Left cardiac atrium (tissue), 4 donors: Measurements from ENCODE around the gene PPP1R8. TPM values are rescaled to one million over a fixed set of nuclear protein-coding genes. Genes with fewer than 3 reads are reported as not detected.
"Not testable (repeated sequence)": the region's sequence is repeated elsewhere in the genome, so short reads cannot be mapped to it uniquely, and the experiment has no call there.

ENCODE experiments used
- ATAC-seq, 2 donors: fragments of 200-7000 bp; cut with Tn5 transposase; one replicate each; pipeline ENCODE4 v1.9.1; 2020; ENCODE audit warnings: mild to moderate bottlenecking in 2 of 2, moderate library complexity in 2 of 2
- DNase-seq: peaks from one replicate; pipeline ENCODE4 v3.0.0-alpha.2; 2020
- intact Hi-C, 2 donors: fragments of 100-400 bp; cut with DNase I; formaldehyde crosslinking; loops; one replicate each; pipeline versions ENCODE4 v1.14.1 to v1.15.1; 2022 to 2023
- long read RNA-seq: library from polyadenylated mRNA; unstranded; transcript quantifications from one replicate; pipeline ENCODE4 v2.0.0, GENCODE V29; 2021
- total RNA-seq, 2 donors: library from RNA; stranded (reverse); fragmentation: NEBNext Ultra II Directional; extraction: Animal tissue kit (Norgen Biotek cat#: 25700); gene quantifications; one replicate each; pipeline ENCODE4 v1.2.1, GENCODE V29; 2021
- donor health status: DM: no; HTN: yes; CAD: no.
- donor health status: DM: no; HTN: yes; CAD: no; lungs with severe emphysema.
- donor health status: DM: yes; HTN: yes; CAD: no.
- donor health status: Dilated cardiomyopathy.

PPP1R8 gene
- total RNA-seq: 10 to 100 TPM; 25.0 TPM
- long read RNA-seq, partial matches to known transcripts: 0 of 5 reads
- long read RNA-seq, other reads (novel, unspliced or antisense): 3 of 5 reads

DNA sequence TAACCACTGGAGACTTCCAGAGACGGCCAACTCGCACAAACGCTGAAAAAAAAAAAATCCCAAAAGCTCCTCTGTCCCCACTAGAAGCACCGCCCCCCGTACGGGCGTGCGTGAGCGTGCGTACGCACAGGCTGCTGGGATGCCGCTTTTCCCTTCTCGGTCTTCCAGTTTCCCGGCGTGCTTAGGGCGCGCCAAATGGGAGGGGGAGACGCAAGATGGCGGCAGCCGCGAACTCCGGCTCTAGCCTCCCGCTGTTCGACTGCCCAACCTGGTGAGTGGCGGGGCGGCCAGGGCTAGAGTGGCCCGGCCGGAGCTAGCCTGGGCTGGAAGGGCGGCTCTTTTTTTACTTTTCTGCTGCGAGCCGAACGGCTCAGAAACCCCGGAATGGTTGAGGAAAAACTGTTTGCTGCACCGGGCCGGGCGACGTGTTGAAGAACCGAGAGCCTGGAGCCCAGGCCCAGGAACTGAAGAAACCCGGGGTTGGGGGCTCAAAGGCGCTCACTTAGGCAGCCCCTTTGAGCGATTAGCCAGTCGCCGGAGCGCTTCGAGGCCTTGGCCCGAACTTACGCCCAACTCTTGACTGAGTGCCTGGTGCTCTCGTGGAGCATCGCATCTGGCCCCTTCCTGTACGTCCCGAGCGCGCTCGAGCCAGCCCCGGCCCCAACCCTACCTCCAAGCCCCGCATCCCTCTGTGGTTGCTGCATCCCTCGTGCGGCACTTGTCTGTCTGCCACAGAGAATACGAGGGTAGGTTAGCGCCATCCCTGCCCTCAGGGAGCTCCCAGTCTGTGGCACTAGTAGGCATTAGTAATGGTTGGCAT, at the start of gene PPP1R8:
Gene PPP1R8, plus strand, starts transcription at position 162 of the 820 bp plus-strand sequence. Its CDS starts 54 bp downstream, at position 216.
- intact Hi-C loops: no loop called here
- DNase-seq (peak; percentile 96), ATAC-seq (peak; percentile 100)

DNA sequence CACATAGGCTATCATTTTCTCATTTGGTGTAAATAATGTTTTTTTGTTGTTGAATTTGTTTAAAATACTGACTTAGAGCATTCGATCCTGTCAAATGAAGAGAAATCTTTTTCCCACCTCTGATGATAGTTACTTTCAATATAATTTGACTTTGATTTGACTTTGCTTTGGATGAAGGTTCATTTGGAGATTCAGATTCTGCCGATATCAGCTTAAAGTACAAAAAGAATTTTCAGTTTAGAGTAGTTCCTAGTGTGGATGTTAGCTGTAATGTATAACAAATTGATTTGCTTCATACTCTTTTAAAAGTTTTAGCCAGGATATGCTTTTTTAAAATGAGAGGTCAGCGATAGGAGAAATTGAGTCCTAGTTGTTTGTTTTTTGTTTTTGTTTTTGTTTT, 47.6 kb upstream of the PPP1R8 start:
- intact Hi-C loops: no loop called here

DNA sequence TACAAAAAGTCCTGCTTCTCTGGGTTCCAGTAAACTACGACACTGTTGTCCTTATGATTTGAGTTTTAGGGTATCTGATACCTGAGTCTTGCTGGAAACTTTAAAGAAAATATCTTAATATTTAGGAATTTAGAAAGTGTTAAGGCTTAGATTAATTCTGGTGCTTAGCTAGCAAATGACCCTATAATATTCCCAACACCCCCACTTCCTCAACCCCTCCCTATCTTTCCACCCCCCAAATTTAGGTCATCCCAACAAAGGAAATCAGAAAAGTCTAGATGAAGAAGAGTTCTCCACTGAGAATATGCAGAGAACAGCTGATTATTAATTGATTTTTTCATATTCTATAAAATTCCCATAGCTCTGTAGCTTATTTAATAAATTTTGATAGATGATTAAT, 45.9 kb upstream of the PPP1R8 start:
- no peak for DNase-seq
- ATAC-seq: no peak
- intact Hi-C loops: no loop called here

More for the DNA sequence above, 47.6 kb upstream of the PPP1R8 start:
- DNase-seq (no peak), ATAC-seq (no peak)

DNA sequence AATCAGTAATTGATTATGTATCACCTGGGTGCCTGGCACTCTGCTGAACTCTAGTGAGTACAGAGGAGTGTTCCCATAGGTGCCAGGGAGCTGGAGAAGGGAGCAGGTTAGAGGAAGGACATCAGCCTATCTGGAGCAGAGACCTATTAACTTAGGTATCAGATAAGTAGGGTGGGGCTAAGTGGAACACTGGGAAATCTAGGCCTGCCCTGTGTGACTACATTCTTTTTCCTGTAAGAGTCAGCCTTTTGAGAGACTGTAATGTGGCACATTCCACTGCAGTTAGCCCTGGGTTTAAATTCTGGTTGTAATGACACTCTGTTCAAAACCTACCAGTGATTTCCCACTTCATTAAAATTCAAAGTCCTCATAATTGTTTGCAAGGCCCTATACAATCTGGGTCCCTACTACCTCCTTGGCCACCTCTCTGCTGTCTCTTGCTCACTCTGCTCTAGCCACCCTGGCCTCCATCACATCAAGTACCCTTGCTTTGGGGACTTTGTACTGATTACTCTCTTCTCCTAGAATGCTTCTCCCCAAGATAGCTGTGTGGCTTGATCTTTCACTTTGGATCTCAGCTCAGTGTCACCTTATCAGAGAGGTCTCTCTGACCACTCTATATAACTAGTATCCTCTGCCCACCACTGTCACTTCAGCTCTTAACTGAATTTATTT, 44.7 kb upstream of the PPP1R8 start:
- ATAC-seq: peak in 1 of 2 donors; percentile 41
- intact Hi-C loops: no loop called here
- no peak for DNase-seq

DNA sequence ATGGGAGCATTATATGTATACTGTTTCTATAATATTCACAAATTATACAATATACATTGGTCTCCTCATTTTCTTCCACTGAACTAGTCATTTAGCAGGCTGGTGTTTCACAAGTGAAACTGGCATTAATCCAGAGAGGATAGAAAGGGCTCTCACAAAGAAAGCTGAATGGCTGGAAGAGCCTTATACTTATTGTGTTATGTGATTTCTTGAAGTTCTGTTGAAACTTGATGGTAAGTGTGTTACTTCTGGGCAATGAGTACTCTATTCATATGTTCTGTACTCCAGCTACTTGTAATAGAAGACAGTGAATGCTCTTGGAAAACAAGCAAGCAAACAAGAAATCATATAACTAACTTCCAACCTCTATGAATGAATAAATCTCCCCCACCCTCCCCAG, 42.7 kb upstream of the PPP1R8 start:
- peak in 1 of 2 donors; percentile 23 for ATAC-seq
- intact Hi-C loops: no loop called here
- no peak for DNase-seq

DNA sequence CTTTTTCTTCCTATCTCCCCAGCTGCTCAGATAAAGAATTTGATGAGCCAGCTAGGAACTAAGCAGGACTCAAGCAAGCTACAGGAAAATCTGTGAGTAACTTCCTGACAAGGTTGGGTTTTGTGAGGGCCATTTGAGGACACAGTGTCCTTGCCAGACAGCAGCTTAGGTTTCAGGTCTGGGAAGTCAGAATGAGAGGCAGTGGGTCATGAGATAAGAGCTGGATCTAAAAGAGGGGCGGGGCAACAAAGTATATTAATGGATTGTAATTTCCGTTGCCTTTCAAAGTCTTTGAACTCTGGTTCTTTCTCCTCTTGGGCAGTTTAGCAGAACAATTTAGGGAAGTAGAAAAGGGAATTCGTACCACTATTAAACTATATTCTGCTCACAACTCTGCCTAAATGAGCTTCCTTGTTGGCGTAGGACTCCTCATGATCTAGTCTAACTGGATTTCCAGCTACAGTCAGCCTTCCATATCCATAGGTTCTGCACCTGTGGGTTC, 41.0 kb upstream of the PPP1R8 start:
- ATAC-seq (peak; percentile 82 to 83), DNase-seq (peak; percentile 48)
- intact Hi-C loops: no loop called here

DNA sequence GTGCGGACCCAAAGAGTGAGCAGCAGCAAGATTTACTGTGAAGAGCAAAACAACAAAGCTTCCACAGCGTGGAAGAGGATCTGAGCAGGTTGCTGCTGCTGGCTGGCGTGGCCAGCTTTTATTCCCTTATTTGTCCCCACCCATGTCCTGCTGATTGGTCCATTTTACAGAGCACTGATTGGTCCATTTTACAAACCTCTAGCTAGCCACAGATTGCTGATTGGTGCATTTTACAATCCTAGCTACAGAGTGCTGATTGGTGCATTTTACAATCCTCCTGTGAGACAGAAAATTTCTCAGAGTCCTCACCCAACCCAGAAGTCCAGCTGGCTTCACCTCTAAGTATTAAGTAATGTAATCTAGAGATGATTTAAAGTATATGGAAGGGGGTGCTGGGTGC, 40.3 kb upstream of the PPP1R8 start:
- ATAC-seq, DNase-seq, intact Hi-C loops: not testable (repeated sequence)

DNA sequence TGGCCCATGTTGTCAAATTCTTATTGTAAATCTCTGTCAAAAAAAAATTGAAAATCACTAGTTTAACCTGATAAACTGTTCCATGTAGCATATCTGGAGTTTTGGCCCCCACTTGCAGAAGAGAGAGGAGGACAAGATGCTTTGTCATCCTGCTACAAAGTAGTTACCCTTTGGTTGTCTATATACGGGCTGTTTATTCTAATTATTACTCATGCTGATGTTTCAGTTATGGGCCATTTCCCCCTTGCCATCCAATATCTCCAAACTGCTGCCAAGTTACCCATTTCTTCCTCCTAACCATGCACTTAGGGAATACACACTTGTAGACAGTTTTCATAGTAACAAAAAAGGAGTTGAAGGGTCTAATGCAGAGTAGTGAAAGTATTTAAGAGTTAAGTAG, 35.0 kb upstream of the PPP1R8 start:
- ATAC-seq (no peak), DNase-seq (no peak)
- intact Hi-C loops: no loop called here

DNA sequence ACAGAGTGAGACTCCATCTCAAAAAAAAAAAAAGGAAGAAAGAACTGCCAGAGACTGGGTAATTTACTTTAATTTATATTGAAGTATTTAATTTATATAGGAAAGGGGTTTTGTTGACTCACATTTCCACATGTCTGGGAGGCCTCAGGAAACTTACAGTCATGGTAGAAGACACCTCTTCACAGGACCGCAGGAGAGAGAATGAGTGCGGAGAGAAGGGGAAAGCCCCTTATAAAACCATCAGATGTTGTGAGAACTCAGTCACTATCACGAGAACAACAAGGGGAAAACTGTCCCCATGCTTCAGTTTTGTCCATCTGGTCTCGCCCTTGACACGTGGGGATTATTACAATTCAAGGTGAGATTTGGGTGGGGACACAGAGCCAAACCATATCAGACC, 25.8 kb upstream of the PPP1R8 start:
- ATAC-seq (no peak), DNase-seq (no peak)
- intact Hi-C loops: no loop called here

DNA sequence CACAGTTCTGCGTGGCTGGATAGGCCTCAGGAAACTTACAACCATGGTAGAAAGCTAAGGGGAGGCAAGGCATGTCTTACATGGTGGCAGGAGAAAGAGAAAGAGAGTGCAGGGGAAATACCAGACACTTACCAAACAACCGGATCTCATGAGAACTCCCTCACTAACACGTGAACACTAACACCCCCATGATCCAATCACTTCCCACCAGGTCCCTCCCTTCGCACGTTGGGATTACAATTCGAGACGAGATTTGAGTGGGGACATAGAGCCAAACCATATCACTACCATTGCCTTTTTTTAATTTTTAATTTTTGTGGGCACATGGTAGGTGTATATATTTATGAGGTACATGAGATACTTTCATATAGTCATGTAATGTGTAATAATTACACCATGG, 23.8 kb upstream of the PPP1R8 start:
- intact Hi-C loops: no loop called here
- ATAC-seq (no peak), DNase-seq (no peak)

DNA sequence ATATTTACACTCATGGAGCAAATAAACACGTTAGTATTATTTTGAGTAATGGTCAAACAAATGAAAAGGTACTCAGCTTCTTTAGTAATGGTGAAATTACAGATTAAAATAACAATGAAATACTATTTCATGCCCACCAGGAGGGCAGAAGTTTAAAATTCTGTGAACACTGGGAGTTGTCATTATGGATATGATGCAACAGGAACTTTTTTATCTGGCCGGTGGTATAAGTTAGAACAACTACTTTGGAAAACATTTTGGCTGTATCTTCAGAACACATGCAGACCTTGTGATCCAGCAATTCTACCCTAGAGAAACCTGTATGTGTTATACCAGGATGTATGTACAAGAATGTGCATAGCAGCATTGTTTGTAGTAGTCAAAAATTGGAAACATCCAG, 23.2 kb upstream of the PPP1R8 start:
- DNase-seq (no peak), ATAC-seq (no peak)
- intact Hi-C loops: no loop called here

DNA sequence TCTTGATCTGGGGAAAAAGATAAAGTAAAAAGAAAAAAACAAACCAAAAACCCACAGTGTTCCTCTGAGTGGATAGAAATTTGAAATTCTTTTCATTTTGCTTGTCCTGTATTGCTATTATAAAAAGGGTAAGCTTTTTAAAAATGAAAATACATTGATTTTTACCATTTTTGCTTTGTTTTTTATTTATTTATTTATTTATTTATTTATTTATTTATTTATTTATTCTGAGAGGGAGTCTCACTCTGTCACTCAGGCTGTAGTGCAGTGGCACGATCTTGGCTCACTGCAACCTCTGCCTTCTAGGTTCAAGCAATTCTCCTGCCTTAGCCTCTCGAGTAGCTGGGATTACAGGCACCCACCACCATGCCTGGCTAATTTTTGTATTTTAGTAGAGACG, 22.5 kb upstream of the PPP1R8 start:
- intact Hi-C loops, ATAC-seq, DNase-seq: not testable (repeated sequence)

DNA sequence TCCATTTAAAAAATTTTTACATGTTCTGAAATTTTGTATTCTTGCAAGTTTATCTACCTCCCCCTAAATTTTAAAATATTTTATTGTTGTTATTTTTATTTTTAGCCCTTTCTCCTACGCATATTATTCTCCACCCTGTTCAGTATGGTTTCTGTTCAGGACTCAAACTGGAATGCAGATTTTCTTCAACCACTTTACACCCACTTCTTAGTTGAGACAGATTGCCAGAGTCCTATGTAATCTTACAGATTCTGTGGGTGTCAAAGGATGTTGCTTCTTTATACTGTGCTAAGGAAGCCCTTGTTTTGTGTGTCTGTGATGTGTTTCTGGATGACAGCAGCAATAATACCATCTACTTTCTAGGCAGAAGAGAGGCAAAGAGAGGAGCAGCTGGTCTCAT, 20.7 kb upstream of the PPP1R8 start:
- DNase-seq: no peak
- no peak for ATAC-seq
- intact Hi-C loops: no loop called here

DNA sequence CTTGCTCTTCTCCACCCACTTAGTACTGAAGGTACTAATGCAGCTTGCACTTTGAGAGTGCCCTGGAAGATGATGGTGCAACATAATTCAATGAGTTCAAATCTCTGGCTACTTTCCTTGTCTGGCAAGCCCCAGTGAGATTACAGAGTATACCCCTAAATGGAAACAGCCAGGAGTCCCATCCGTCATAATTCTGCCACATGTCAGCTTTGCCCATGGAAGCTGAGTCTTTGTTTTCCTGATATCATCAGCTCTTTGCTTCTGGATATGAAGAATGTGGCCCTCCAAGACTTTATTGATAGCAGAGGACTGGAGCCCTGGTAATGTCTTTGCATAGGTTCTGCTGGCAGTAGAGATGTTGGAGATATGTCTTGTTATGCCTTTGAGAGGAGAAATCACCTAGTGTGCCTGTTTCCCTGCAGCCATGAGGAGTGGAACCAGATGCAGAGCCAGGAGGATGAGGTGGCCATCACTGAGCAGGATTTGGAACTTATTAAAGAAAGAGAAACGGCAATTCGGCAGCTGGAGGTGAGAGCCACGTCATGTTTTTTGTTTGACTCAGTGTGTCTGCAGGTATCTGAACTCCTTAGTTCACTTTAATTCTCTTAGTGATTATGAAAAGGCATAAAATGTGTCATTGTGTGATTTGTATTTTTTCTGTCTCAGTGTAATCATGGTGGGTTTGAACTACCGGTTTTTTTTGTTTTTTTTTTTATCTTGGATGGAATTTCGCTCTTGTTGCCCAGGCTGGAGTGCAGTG, 18.7 kb upstream of the PPP1R8 start:
- ATAC-seq (no peak), DNase-seq (no peak)
- intact Hi-C loops: no loop called here

DNA sequence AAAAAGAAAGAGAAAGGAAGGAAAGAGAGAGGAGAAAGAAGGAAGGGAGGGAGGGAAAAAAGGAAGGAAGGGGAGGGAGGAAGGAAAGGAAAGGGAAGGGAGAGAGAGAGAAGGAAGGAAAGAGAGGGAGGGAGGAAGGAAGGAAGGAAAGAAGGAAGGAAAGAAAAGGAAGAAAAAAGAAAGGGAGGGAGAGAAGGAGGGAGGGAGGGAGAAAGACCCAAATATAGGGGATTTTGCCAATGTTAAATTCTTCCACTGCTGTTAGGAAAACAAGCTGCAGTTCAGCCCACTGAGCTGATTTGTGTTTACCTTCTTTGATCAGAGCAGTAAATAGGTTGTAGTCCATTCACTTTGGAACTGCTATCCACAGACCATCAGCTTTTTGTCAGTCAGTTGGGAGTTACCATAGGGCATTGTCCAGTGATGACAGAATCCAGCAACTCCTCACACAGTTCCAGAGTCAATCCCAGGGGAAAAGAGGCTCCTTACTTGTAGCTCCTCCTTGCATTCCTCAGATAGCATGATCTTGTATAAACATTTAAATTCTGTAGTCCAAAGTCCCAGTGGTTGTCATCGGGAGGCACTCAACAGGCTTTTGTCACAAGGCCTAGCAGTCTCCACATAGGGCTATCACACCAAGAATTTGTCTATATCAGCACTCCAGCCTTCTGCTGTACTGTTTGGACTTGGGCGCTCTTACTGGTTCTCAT, 13.5 kb upstream of the PPP1R8 start:
- DNase-seq: no peak

DNA sequence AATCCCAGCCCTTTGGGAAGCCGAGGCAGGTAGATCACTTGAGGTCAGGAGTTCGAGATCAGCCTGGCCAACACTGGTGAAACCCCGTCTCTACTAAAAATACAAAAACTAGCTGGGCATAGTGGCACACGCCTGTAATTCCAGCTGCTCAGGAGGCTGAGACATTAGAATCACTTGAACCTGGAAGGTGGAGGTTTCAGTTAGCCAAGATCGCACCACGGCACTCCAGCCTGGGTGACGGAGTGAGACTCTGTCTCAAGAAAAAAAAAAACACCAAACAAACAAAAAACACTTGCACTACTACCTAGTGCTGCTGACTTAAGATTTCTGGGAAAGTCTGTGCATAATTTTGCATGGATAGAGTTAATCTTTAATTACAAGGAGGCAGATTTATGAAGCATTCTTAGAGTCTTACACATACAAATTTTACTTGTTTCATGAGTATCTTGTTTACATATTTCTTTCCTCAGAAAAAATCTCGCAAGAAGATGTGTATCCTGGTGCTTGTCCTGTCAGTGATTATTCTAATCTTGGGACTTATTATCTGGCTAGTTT, 8.7 kb upstream of the PPP1R8 start:
- intact Hi-C loops: no loop called here
- no peak for ATAC-seq
- DNase-seq: no peak

More for the DNA sequence above, 13.5 kb upstream of the PPP1R8 start:
- intact Hi-C loops: no loop called here
- peak; percentile 68 to 95 for ATAC-seq

DNA sequence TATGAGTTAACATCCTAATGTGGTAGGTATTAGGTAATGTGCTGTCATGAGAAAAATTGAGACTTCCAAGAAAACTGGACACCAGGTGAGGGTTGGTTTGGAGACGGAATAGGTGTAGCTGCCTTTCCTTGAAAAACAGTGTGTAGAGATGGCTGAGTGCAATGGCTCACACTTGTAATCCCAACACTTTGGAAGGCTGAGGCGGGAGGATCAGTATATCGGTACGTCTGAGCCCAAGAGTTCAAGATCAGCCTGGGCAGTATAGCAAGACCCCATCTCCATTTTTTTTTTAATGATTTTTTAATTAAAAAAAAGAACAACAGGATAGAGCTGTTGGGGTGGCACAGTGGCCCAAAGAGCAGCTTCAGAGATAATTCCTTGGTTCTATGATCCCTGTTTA, 6.8 kb upstream of the PPP1R8 start:
- intact Hi-C loops: no loop called here
- ATAC-seq (no peak), DNase-seq (no peak)

DNA sequence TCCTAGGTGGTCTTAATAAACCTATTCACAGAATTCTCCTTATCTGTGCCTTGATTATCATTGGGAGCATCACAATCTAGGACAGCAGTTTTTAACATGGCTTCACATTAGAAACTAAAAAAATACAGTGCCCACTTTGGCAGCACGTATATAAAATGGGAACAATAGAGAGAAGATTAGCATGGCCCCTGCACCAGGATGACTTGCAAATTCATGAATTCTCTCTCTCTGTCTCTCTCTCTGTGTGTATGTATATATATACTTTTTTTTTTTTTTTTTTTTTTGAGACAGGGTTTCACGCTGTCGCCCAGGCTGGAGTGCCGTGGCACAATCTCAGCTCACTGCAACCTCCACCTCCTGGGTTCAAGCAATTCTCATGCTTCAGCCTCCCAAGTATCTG, 6.2 kb upstream of the PPP1R8 start:
- intact Hi-C loops: no loop called here
- DNase-seq: no peak

More for the DNA sequence above, 6.2 kb upstream of the PPP1R8 start:
- ATAC-seq: no peak
